HEK293T (cell line): ENCODE results near the gene LIME1.

Experiments
- CTCF ChIA-PET: fragments of 350-600 bp; formaldehyde crosslinking; extraction: SDS; loops from one replicate; lab custom pipeline; 2021; ENCODE audit warnings: antibody characterized with exemption, inconsistent platforms; lab: Yijun Ruan, JAX
- POLR2A ChIA-PET: fragments of 350-600 bp; formaldehyde crosslinking; extraction: SDS; loops from one replicate; lab custom pipeline; 2020; ENCODE audit warnings: antibody characterized with exemption, inconsistent platforms; lab: Yijun Ruan, JAX
- DNase-seq: peaks from one replicate; pipeline ENCODE4 v3.0.0; 2012; ENCODE audit warnings: mixed read lengths; ENCODE audit errors: extremely low spot score
- ARNT ChIP-seq: fragments of 450-650 bp; IDR thresholded peaks from 2 replicates; pipeline ENCODE4 v1.6.1; 2017; ENCODE audit warnings: mild to moderate bottlenecking
- BHLHE40 ChIP-seq: fragments of 450-650 bp; IDR thresholded peaks from 2 replicates; pipeline ENCODE4 v1.6.1; 2016; ENCODE audit warnings: mild to moderate bottlenecking, moderate library complexity, borderline replicate concordance
- CTBP1 ChIP-seq: fragments of 450-650 bp; IDR thresholded peaks from 2 replicates; pipeline ENCODE4 v1.6.1; 2016; ENCODE audit warnings: borderline replicate concordance
- ELF4 ChIP-seq: fragments of 450-650 bp; IDR thresholded peaks from 2 replicates; pipeline ENCODE4 v1.6.1; 2017; ENCODE audit warnings: antibody characterized with exemption
- FOXA1 ChIP-seq: fragments of 450-650 bp; IDR thresholded peaks from 2 replicates; pipeline ENCODE4 v1.6.1; 2016; ENCODE audit warnings: mild to moderate bottlenecking
- FOXK2 ChIP-seq: fragments of 450-650 bp; IDR thresholded peaks from 2 replicates; pipeline ENCODE4 v1.6.1; 2016; ENCODE audit warnings: mild to moderate bottlenecking
- FOXM1 ChIP-seq: fragments of 450-650 bp; IDR thresholded peaks from 2 replicates; pipeline ENCODE4 v1.6.1; 2017; ENCODE audit warnings: mild to moderate bottlenecking, borderline replicate concordance
- HDGF ChIP-seq: fragments of 450-650 bp; IDR thresholded peaks from 2 replicates; pipeline ENCODE4 v1.6.1; 2017; ENCODE audit warnings: antibody characterized with exemption, borderline replicate concordance
- L3MBTL2 ChIP-seq: fragments of 450-650 bp; conservative IDR thresholded peaks from 2 replicates; pipeline ENCODE4 v1.6.1; 2016; ENCODE audit warnings: mild to moderate bottlenecking
- LEF1 ChIP-seq: fragments of 450-650 bp; IDR thresholded peaks from 2 replicates; pipeline ENCODE4 v1.6.1; 2017; ENCODE audit warnings: mild to moderate bottlenecking, borderline replicate concordance
- NFRKB ChIP-seq: fragments of 450-650 bp; IDR thresholded peaks from 2 replicates; pipeline ENCODE4 v1.6.1; 2016; ENCODE audit warnings: mild to moderate bottlenecking, moderate library complexity
- SP1 ChIP-seq: fragments of 450-650 bp; IDR thresholded peaks from 2 replicates; pipeline ENCODE4 v1.6.1; 2017
- SUZ12 ChIP-seq: fragments of 450-650 bp; IDR thresholded peaks from 2 replicates; pipeline ENCODE4 v1.6.1; 2016; ENCODE audit warnings: mild to moderate bottlenecking
- TARDBP ChIP-seq: fragments of 450-650 bp; IDR thresholded peaks from 2 replicates; pipeline ENCODE4 v1.6.1; 2016
- ZNF384 ChIP-seq: fragments of 450-650 bp; IDR thresholded peaks from 2 replicates; pipeline ENCODE4 v1.6.1; 2016
- TF ChIP-seq, protein P1 (sequence below): fragments of 450-650 bp; IDR thresholded peaks from 2 replicates; pipeline ENCODE4 v1.6.1; 2016

The LIME1 gene

DNA sequence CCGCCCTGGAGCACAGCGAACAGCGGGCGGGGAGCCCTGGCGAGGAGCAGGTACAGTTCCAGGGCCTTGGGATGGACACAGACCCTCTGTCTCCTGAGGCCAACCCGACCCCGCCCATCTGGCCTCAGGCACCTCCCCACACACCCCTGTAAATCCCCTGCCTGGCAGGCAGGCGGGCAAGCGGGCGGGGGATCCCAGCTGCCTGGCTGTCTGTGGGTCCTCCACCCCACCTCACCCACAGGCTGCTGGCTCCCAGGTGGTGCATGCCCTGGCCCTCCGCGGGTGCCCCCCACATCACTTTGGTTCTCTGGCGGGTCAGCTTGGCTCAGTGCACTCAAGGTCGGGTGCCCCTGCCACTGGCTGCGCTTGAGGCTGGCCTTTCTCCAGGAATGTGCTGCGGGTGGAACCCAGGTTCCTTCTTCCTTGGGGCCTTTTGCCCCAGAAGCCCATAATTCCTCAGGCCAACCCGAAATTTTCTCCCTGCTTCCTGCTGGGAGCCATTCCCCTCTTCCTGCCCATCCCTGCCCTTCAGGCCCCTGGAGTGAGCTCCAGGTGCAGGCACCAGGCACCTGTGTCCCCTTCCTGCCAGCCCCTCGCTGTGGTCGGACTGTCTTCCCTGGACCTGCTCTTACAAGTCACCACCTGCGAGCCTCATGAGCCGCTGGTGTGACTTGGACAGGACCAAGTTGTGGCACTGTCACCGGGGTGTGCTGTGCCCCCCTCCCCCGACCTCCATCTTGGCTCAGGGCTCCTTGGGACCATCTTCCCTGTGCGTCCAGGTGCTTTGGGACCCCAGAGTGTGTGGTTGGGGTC, 45.4 kb upstream of the LIME1 start:
- TF ChIP-seq BHLHE40 (no peak), SP1 (no peak), L3MBTL2 (no peak), HDGF (no peak), NFRKB (no peak), CTBP1 (no peak), FOXA1 (no peak), TARDBP (no peak), FOXK2 (no peak), FOXM1 (no peak), SUZ12 (no peak), ELF4 (no peak), ZNF384 (no peak)
- TF ChIP-seq, protein P1, sequence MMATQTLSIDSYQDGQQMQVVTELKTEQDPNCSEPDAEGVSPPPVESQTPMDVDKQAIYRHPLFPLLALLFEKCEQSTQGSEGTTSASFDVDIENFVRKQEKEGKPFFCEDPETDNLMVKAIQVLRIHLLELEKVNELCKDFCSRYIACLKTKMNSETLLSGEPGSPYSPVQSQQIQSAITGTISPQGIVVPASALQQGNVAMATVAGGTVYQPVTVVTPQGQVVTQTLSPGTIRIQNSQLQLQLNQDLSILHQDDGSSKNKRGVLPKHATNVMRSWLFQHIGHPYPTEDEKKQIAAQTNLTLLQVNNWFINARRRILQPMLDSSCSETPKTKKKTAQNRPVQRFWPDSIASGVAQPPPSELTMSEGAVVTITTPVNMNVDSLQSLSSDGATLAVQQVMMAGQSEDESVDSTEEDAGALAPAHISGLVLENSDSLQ: no peak
- ChIA-PET CTCF (no interaction called here), POLR2A (no interaction called here)
- no peak for DNase-seq

DNA sequence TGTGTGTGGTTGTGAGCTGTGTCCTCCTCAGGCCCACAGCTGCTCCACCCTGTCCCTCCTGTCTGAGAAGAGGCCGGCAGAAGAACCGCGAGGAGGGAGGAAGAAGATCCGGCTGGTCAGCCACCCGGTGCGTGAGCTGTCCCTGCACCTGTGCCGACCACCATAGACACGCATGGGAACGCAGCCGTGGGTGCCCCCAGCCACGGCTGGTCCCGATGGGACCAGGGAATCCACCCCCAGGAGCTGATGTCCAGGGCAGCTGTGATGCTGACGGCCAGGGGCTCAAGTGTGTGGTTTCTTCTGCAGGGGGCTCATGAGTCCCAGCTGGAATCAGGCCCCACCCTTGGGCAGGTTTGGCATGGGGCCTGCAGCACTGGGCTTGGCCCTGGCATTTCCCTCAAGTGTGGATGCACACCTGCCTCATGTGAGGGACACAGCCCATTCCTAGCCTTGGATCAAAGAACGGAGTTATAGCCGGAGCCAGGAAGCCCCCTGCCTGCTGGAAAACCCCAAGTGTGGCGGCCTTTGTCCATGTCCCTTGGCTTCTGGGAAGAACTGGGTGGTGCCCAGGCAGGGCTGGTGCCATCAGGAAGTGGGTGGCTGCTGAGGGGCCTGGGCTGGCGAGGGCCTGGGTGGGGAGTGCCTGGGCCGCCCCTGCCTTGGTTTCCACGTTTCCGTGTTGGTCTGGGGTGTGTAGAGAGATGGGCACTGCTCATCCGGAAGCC, 44.6 kb upstream of the LIME1 start:
- ChIA-PET POLR2A (interaction anchor here (0.9 kb wide), 1 partner anchor 16 kb away, joined by 3 read pairs; the partner anchor contains the start of genes ARFRP1 and ZGPAT), CTCF (no interaction called here)
- TF ChIP-seq HDGF (no peak), TARDBP (no peak), SP1 (no peak), CTBP1 (no peak), FOXM1 (no peak), L3MBTL2 (no peak), NFRKB (no peak), ELF4 (no peak), FOXA1 (no peak), FOXK2 (no peak), LEF1 (no peak)
- TF ChIP-seq, protein P1: no peak
- no peak for DNase-seq

DNA sequence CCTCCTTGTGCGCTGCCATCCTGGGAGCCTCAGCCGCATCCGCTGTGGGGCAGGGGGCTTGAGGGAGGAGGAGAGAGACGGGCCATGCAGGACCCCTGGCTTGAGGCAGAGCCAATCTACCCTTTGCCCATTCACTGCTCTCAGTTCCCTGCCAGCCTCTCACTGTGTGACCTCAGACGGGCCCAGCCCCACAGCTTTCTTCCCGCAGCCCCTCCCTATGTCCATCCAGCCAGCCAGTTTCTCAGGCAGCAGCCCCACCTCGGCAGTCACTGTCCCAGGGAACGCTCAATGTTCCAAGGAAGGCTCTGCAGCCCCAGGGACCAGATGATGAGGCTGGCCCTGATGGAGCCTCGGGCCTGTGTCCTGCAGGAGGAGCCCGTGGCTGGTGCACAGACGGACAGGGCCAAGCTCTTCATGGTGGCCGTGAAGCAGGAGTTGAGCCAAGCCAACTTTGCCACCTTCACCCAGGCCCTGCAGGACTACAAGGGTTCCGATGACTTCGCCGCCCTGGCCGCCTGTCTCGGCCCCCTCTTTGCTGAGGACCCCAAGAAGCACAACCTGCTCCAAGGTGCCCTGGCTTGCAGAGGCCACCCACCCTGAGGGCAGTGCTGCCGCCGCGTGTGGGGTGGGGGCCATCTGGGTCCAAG, 43.9 kb upstream of the LIME1 start:
- DNase-seq: no peak
- CTCF ChIA-PET: no interaction called here
- POLR2A ChIA-PET: interaction anchor here (0.9 kb wide), 1 partner anchor 15 kb away, joined by 3 read pairs; the partner anchor contains the start of genes ARFRP1 and ZGPAT
- TF ChIP-seq FOXK2: no peak
- no peak for TF ChIP-seq BHLHE40
- no peak for TF ChIP-seq L3MBTL2
- no peak for TF ChIP-seq ELF4
- TF ChIP-seq LEF1: no peak
- no peak for TF ChIP-seq TARDBP
- TF ChIP-seq NFRKB: no peak
- TF ChIP-seq HDGF: no peak
- TF ChIP-seq CTBP1: no peak
- TF ChIP-seq SUZ12: no peak
- no peak for TF ChIP-seq FOXA1
- TF ChIP-seq ARNT: no peak
- TF ChIP-seq, protein P1: no peak
- TF ChIP-seq ZNF384: no peak
- no peak for TF ChIP-seq FOXM1
- TF ChIP-seq SP1: no peak

DNA sequence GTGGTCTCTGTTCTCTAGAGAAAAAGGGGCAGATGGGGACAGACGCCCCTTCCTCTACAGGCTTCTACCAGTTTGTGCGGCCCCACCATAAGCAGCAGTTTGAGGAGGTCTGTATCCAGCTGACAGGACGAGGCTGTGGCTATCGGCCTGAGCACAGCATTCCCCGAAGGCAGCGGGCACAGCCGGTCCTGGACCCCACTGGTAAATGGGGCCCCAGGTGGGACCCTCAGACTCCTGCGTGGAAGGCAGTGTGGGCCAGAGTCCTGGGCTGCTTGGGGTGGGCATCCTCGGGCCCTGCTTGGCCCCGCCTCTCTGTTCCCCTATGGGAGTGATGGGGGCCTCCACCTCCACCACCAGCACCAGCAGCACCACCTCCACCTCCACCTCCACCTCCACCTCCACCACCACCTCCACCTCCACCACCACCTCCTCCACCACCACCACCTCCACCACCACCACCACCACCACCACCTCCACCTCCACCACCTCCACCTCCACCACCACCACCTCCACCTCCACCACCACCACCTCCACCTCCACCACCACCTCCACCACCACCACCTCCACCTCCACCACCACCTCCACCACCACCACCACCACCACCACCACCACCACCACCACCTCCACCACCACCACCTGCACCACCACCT, 43.3 kb upstream of the LIME1 start:
- no peak for TF ChIP-seq SUZ12
- TF ChIP-seq ARNT: no peak
- TF ChIP-seq FOXM1: no peak
- TF ChIP-seq NFRKB: no peak
- no peak for TF ChIP-seq L3MBTL2
- ChIA-PET POLR2A (interaction anchor here (1.5 kb wide), 1 partner anchor 10 kb away, joined by 5 read pairs; no protein-coding TSS in a partner anchor), CTCF (no interaction called here)
- DNase-seq: no peak
